HG03469 (cell line): ENCODE measurements around the gene ANKHD1.

Source experiments
- ATAC-seq: cut with Tn5 transposase; IDR thresholded peaks from one replicate; pipeline ENCODE4 v1.9.1; 2021; ENCODE audit warnings: mild to moderate bottlenecking, moderate library complexity, moderate number of reproducible peaks; ENCODE audit not compliant: unreplicated experiment

ANKHD1 gene

GRCh38 chr5:140588311-140589070 is 186.9 kb downstream of the ANKHD1 start:
- no peak for ATAC-seq
